ENCODE measurements around the gene SLC35B3.

GRCh38 chr6:8446391-8446790 is 11.0 kb upstream of the SLC35B3 start:
- TF ChIP-seq POLR2AphosphoS5 (IDR thresholded peaks at IDR 0.05; ENCODE audit: low read depth, low read length), result no peak
- TF ChIP-seq POLR2A (IDR thresholded peaks at IDR 0.05; ENCODE audit: low read depth, low read length), result no peak
- no peak for TF ChIP-seq TAF1 (IDR thresholded peaks at IDR 0.05; ENCODE audit: borderline replicate concordance, low read depth, low read length)

All from GM12892 (cell line).